Measurements from ENCODE around the gene USP3. TPM values are rescaled to one million over a fixed set of nuclear protein-coding genes. Genes with fewer than 3 reads are reported as not detected.

USP3 gene
- total and polyA plus RNA-seq, 2 of the 13 experiments (the other 11 are each of a cell fraction or from before 2014, with no cell fraction given): 14.3 to 61.2 TPM

DNA sequence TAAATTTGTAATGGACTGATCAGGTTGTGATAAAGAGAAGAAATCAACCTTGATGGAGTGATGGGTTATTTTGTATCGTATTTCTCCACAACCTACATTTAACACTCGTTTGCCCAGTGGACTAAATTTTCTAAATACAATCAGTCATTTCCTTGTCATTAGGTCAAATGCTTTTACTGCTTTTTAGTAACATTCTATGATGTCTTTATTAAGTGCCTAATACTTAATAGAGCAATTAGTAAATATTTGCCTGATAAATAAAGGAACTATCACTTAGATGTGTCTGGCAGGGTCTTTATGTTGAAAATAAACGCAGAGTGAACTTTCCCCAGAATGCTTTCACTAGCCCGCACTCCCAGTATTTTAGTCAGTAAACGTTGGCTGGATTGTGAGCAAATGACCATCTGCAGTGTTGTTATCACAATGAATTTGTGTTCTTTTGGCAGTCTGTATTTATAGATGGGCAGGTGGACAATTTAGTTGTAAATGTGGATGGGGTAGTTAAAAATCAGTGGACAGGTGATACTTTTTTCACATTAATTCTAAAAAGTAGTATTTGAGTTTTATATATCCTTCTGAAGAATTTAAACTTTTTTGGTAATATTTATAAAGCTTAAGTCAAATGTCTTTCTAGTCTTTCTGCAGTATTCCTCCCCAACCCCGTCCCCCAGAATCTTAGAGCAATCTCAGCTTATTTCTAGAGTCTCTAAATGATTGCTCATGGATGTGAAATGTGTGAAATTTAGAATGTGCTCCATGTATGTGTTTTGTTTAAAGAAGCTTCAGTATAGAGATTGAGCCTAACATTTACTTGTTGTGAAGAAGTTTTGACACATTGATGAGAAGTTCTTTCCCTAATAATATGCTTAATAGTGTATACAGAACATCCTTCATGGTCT lies 4.9 kb downstream of the USP3 start:
- FAIRE-seq: no peak
- ATAC-seq: no peak
- intact Hi-C loops (cut with micrococcal nuclease; ENCODE audit: unreplicated experiment): no loop called here
- POLR2A ChIA-PET: interaction anchor here (1.0 kb wide), 2 partner anchors 12 to 34 kb away, joined by 3 read pairs; no protein-coding TSS in a partner anchor
- WGBS (ENCODE audit: low lambda C conversion rate): 37% methylated on average over 6 of the region's 6 CpGs
- no peak overlapping the region for H2AFZ ChIP-seq (ENCODE audit: low read length)
- peaks cover 83% of the 10 kb centered on the region for H3K4me1 ChIP-seq (ENCODE audit: insufficient read depth, low read length)
- peak overlapping the region; percentile 57 for H3K4me2 ChIP-seq (ENCODE audit: low read depth, low read length)
- no peak overlapping the region for H3K9ac ChIP-seq (ENCODE audit: insufficient read depth, low read depth, low read length)
- peak overlapping the region; percentile 8 for H3K27ac ChIP-seq (ENCODE audit: extremely low read length, insufficient read depth, low read length)
- H3K79me2 ChIP-seq (ENCODE audit: insufficient read depth, low read length): peaks cover 94% of the 10 kb centered on the region
- H3K4me3 ChIP-seq (replicated peaks in 1 of 3; ENCODE audit: insufficient read depth in 1 of 3, low read depth in 2 of 3, low read length in 3 of 3): no peak overlapping the region
- in situ Hi-C loops (cut with HindIII; ENCODE audit: extremely low pct_ligation_motif_present, low pct_unique_long_range_greater_than_20kb): no loop called here
- CTCF ChIA-PET (ENCODE audit: low intra/inter-chr PET ratio, low total read pairs): no interaction called here
- H3K27me3 ChIP-seq (ENCODE audit: control insufficient read depth in 1 of 2, insufficient read depth in 2 of 2, low read length in 2 of 2): no peaks in the 10 kb centered on the region; a peak in 1 of 5 replicates
- no TSS peak for BruUV-seq (replicated peaks)
- DNase-seq (ENCODE audit: low spot score): no peak
- H3K36me3 ChIP-seq (replicated peaks in 1 of 2; ENCODE audit: control insufficient read depth in 1 of 2, insufficient read depth in 2 of 2, low read length in 2 of 2): no peaks in the 10 kb centered on the region
- no peaks in the 10 kb centered on the region for H3K9me3 ChIP-seq (ENCODE audit: low read length)
- H4K20me1 ChIP-seq (ENCODE audit: insufficient read depth, low read length): peaks cover 44% of the 10 kb centered on the region
- peak; percentile 94 for TF ChIP-seq SATB2 (CRISPR knock-in tag; IDR thresholded peaks at IDR 0.05)
- no peak for TF ChIP-seq MED13 (CRISPR knock-in tag; IDR thresholded peaks at IDR 0.05)

DNA sequence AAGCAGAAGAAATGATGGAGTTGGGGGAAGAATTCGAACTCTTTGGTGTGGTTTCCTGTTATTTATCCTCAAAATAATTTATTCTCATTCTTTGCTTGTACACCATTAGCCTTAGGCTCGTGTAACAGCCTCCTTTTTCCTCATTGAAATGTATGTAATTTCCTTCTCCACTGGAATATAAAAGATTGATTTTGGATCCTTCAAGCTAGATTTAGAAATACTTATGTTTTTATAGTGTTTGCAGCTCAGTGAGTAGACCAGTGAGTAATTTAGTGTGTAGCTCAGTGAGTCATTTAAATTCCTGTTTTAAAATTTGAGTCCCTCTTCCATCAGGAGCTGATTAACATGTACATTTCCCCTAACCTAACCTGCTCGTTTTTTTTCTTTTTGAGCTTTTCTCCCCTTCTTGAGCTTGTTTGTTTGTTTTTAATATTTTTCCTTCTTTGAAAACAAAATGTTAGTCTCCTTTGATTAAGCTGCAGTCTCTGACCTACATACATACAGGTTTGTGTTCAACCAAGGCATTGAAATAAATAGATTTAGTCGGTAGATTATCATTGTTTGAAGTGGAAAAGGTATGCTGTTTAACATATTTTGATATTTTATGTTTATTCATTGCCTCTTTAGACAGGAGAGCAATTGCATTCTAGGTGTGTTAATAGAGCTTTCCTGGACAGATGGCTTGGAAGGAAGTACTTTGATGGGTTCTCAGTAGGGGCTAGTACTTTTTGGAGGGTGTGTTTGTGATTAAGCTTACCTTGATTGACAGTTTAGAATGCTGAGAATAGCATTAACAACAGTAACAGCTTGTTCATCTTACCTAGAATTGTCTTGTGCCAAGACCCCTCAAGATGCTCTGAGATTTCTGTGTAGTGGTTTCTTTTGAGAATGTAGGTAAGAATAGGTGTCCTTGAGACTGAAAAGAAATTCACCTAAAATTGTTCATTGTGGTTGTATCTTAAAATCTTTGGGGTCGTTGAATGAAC lies 5.9 kb downstream of the USP3 start:
- POLR2A ChIA-PET: interaction anchor here (0.6 to 1.1 kb wide), 4 partner anchors 13 to 36 kb away, joined by 3 read pairs; no protein-coding TSS in a partner anchor
- Histone ChIP-seq H4K20me1 (ENCODE audit: insufficient read depth, low read length) (peaks cover 44% of the 10 kb centered on the region), H3K27ac (ENCODE audit: extremely low read length, insufficient read depth, low read length) (no peak overlapping the region), H3K27me3 (ENCODE audit: control insufficient read depth in 1 of 2, insufficient read depth in 2 of 2, low read length in 2 of 2) (no peaks in the 10 kb centered on the region; a peak in 1 of 5 replicates), H3K79me2 (ENCODE audit: insufficient read depth, low read length) (peaks cover 100% of the 10 kb centered on the region), H3K4me2 (ENCODE audit: low read depth, low read length) (peak overlapping the region; percentile 18; the same call in 1 of the 2 replicates), H3K9ac (ENCODE audit: insufficient read depth, low read depth, low read length) (no peak overlapping the region), H2AFZ (ENCODE audit: low read length) (no peak overlapping the region), H3K4me1 (ENCODE audit: insufficient read depth, low read length) (peaks cover 93% of the 10 kb centered on the region), H3K9me3 (ENCODE audit: low read length) (no peaks in the 10 kb centered on the region), H3K4me3 (replicated peaks in 1 of 3; ENCODE audit: insufficient read depth in 1 of 3, low read depth in 2 of 3, low read length in 3 of 3) (no peak overlapping the region), H3K36me3 (replicated peaks in 1 of 2; ENCODE audit: control insufficient read depth in 1 of 2, insufficient read depth in 2 of 2, low read length in 2 of 2) (no peaks in the 10 kb centered on the region)
- WGBS (ENCODE audit: low lambda C conversion rate): 39% methylated on average over 5 of the region's 5 CpGs
- BruUV-seq (replicated peaks): no TSS peak
- intact Hi-C loops (cut with micrococcal nuclease; ENCODE audit: unreplicated experiment) (no loop called here), in situ Hi-C loops (cut with HindIII; ENCODE audit: extremely low pct_ligation_motif_present, low pct_unique_long_range_greater_than_20kb) (no loop called here)
- ATAC-seq: no peak
- no peak for DNase-seq (ENCODE audit: low spot score)
- CTCF ChIA-PET (ENCODE audit: low intra/inter-chr PET ratio, low total read pairs): no interaction called here
- no peak for FAIRE-seq
- TF ChIP-seq MYNN (CRISPR knock-in tag; IDR thresholded peaks at IDR 0.05; ENCODE audit: low read depth) (no peak), ZNF136 (CRISPR knock-in tag; IDR thresholded peaks at IDR 0.05; ENCODE audit: low read depth) (no peak), GABPA (IDR thresholded peaks at IDR 0.05; ENCODE audit: low read depth, low read length) (no peak), GABPA (CRISPR knock-in tag; IDR thresholded peaks at IDR 0.05; ENCODE audit: low read depth) (no peak), ZNF614 (CRISPR knock-in tag; IDR thresholded peaks at IDR 0.05; ENCODE audit: borderline replicate concordance) (no peak)
- TF ChIP-seq, protein P1, sequence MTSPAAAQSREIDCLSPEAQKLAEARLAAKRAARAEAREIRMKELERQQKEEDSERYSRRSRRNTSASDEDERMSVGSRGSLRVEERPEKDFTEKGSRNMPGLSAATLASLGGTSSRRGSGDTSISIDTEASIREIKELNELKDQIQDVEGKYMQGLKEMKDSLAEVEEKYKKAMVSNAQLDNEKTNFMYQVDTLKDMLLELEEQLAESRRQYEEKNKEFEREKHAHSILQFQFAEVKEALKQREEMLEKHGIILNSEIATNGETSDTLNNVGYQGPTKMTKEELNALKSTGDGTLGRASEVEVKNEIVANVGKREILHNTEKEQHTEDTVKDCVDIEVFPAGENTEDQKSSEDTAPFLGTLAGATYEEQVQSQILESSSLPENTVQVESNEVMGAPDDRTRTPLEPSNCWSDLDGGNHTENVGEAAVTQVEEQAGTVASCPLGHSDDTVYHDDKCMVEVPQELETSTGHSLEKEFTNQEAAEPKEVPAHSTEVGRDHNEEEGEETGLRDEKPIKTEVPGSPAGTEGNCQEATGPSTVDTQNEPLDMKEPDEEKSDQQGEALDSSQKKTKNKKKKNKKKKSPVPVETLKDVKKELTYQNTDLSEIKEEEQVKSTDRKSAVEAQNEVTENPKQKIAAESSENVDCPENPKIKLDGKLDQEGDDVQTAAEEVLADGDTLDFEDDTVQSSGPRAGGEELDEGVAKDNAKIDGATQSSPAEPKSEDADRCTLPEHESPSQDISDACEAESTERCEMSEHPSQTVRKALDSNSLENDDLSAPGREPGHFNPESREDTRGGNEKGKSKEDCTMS (CRISPR knock-in tag; conservative IDR thresholded peaks at IDR 0.05): no peak

All from HepG2 (cell line).